ENCODE measurements around the gene C2.
"Not testable (repeated sequence)": the region's sequence is repeated elsewhere in the genome, so short reads cannot be mapped to it uniquely, and the experiment has no call there.

The C2 gene

DNA sequence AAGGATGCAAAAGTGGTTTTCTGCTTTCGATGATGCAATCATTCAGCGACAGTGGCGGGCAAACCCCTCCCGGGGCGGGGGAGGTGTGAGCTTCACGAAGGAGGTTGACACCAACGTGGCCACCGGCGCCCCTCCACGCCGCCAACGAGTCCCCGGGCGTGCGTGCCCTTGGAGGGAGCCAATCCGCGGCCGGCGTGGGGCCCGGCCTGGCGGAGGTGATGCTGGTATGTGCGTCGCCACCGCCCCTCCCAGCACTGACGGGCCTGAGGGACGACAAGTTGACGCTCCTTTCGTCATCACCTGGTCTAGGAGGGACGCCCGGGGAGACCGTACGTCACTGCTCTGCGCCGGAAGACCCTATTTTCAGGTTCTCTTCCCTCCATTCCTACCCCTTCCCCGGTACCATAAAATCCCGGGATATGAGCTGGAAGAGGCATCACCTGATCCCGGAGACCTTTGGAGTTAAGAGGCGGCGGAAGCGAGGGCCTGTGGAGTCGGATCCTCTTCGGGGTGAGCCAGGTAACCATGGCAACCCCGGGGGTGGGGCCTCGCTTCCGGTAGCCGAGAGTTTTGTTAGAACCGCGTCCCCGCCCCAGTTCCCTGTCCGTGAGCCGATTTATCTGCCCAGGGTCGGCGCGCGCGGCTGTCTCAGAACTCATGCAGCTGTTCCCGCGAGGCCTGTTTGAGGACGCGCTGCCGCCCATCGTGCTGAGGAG is 44.6 kb downstream of the C2 start, which contains the start of gene DXO:
Gene DXO (minus strand): TSS at position 146 of the 716 bp plus-strand sequence. CDS start 463 bp downstream, outside the sequence.
- Histone ChIP-seq H3K9ac (ENCODE audit: low read length in 5 of 5) (peak within 1 kb of the TSS; percentile 77 to 92 (median 80)), H3K27ac (ENCODE audit: low read depth, low read length) (peak within 1 kb of the TSS; percentile 94), H3K4me1 (ENCODE audit: control insufficient read depth in 5 of 5, insufficient read depth in 5 of 5, low read length in 5 of 5) (peaks cover 3 to 35% (median 27%) of the 10 kb centered on the region in 5 donors), H3K27me3 (ENCODE audit: control insufficient read depth in 5 of 5, insufficient read depth in 4 of 5, low read length in 5 of 5) (no peaks in the 10 kb centered on the region), H3K4me3 (ENCODE audit: low read depth in 1 of 5, low read length in 5 of 5) (peak within 1 kb of the TSS; percentile 85 to 96 (median 92)), H3K9me3 (ENCODE audit: control insufficient read depth in 5 of 5, low read length in 5 of 5) (no peaks in the 10 kb centered on the region), H3K36me3 (ENCODE audit: control insufficient read depth in 5 of 5, insufficient read depth in 5 of 5, low read length in 5 of 5) (peaks cover 0 to 37% (median 34%) of the 10 kb centered on the region in 5 donors)

DNA sequence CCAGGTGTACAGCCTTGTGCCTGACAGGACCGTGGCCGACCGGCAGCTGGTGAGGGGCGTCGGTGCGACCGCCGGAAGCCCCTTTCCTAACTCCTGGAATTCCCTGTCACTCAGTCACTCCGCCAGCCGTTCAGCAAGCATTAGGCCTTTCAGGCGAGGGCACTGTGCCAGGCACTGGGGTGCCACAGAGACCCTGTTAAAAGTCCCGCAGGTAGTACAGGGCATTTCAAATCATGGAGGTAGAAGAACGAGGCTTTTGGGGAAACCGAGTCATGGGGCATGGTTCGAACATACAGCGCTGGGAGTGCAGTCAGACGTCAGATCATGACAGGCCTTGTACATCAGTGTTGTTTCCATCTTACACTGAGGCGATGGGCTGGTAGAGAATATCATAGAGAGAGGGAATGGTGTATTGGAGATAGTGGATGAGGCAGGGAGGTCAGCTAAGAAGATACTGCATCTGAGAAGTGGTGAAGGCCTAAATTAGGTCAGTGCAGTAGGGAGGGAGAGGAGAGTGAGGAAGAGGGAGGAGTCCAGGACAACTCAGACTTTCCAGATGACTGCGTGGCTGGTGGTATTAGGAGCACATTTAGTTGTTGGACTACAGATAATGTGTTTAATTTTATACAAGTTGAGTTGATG is 45.3 kb downstream of the C2 start:
- no peaks in the 10 kb centered on the region for H3K27me3 ChIP-seq (ENCODE audit: control insufficient read depth in 5 of 5, insufficient read depth in 4 of 5, low read length in 5 of 5)
- H3K36me3 ChIP-seq (ENCODE audit: control insufficient read depth in 5 of 5, insufficient read depth in 5 of 5, low read length in 5 of 5) = peaks cover 0 to 30% (median 27%) of the 10 kb centered on the region in 5 donors
- peak overlapping the region; percentile 56 to 86 (median 78) for H3K9ac ChIP-seq (ENCODE audit: low read length in 5 of 5)
- no peaks in the 10 kb centered on the region for H3K9me3 ChIP-seq (ENCODE audit: control insufficient read depth in 5 of 5, low read length in 5 of 5)
- peak overlapping the region; percentile 94 for H3K27ac ChIP-seq (ENCODE audit: low read depth, low read length)
- peak overlapping the region; percentile 85 to 96 (median 92) for H3K4me3 ChIP-seq (ENCODE audit: low read depth in 1 of 5, low read length in 5 of 5)
- peaks cover 3 to 35% (median 27%) of the 10 kb centered on the region in 5 donors for H3K4me1 ChIP-seq (ENCODE audit: control insufficient read depth in 5 of 5, insufficient read depth in 5 of 5, low read length in 5 of 5)

DNA sequence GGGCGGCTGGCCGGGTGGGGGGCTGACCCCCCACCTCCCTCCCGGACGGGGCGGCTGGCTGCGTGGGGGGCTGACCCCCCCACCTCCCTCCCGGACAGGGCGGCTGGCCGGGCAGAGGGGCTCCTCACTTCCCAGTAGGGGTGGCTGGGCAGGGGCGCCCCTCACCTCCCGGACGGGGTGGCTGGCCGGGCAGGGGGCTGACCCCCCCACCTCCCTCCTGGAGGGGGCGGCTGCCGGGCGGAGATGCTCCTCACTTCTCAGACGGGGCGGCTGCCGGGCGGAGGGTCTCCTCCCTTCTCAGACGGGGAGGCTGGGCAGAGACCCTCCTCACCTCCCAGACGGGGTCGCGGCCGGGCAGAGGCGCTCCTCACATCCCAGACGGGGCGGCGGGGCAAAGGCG is 48.5 kb downstream of the C2 start:
- H3K27ac ChIP-seq (ENCODE audit: low read depth, low read length); H3K4me3 ChIP-seq (ENCODE audit: low read depth in 1 of 5, low read length in 5 of 5); H3K27me3 ChIP-seq (ENCODE audit: control insufficient read depth in 5 of 5, insufficient read depth in 4 of 5, low read length in 5 of 5); H3K9me3 ChIP-seq (ENCODE audit: control insufficient read depth in 5 of 5, low read length in 5 of 5); H3K9ac ChIP-seq (ENCODE audit: low read length in 5 of 5): not testable (repeated sequence)
- peaks cover 3 to 23% (median 17%) of the 10 kb centered on the region in 5 donors for H3K4me1 ChIP-seq (ENCODE audit: control insufficient read depth in 5 of 5, insufficient read depth in 5 of 5, low read length in 5 of 5)
- H3K36me3 ChIP-seq (ENCODE audit: control insufficient read depth in 5 of 5, insufficient read depth in 5 of 5, low read length in 5 of 5) = peaks cover 3 to 18% (median 14%) of the 10 kb centered on the region in 5 donors

DNA sequence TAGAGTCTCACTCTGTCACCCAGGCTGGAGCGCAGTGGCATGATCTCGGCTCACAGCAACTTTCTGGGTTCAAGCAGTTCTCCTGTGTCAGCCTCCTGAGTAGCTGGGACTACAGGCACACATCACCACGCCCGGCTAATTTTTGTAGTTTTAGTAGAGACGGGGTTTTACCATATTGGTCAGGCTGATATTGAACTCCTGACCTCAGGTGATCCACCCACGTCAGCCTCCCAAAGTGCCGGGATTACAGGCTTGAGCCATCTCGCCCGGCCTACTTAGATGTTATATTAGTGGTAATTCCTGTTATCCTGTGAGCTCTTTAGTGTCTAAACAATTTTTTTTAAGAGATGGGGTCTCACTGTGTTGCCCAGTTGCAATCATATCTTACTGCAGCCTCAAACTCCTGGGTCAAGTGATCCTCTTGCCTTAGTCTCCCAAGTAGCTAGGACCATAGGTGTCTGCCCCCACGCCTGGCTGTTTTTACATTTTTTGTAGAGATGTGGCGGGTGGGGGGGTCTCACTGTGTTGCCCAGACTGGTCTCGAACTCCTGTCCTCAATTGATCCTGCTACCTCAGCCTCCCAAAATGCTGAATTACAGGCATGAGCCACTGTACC is 50.4 kb downstream of the C2 start:
- Histone ChIP-seq H3K4me3 (ENCODE audit: low read depth in 1 of 5, low read length in 5 of 5) (no peak overlapping the region), H3K9me3 (ENCODE audit: control insufficient read depth in 5 of 5, low read length in 5 of 5) (no peaks in the 10 kb centered on the region), H3K36me3 (ENCODE audit: control insufficient read depth in 5 of 5, insufficient read depth in 5 of 5, low read length in 5 of 5) (peaks cover 3 to 18% (median 14%) of the 10 kb centered on the region in 5 donors), H3K27ac (ENCODE audit: low read depth, low read length) (no peak overlapping the region), H3K27me3 (ENCODE audit: control insufficient read depth in 5 of 5, insufficient read depth in 4 of 5, low read length in 5 of 5) (no peaks in the 10 kb centered on the region), H3K4me1 (ENCODE audit: control insufficient read depth in 5 of 5, insufficient read depth in 5 of 5, low read length in 5 of 5) (peaks cover 2 to 6% (median 5%) of the 10 kb centered on the region in 5 donors), H3K9ac (ENCODE audit: low read length in 5 of 5) (no peak overlapping the region)

DNA sequence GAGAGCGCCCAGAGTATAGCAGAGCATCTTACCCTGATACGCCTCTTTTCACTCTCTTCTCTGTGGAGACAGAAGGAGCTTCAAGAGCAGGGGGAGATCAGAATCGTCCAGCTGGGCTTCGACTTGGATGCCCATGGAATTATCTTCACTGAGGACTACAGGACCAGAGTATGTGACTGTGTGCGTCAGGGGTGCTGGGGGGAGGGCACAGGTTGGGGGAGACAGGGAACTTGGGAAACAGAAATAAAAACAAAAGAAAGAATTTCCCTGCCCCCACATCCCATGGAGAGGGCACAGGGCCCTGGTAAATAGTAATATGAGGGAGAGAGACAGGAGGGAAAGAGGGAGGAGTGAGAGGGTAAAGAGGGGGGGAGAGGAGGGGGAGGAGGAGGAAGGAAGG is 51.3 kb downstream of the C2 start:
- Histone ChIP-seq H3K27ac (ENCODE audit: low read depth, low read length) (no peak overlapping the region), H3K4me3 (ENCODE audit: low read depth in 1 of 5, low read length in 5 of 5) (no peak overlapping the region), H3K4me1 (ENCODE audit: control insufficient read depth in 5 of 5, insufficient read depth in 5 of 5, low read length in 5 of 5) (no peaks in the 10 kb centered on the region), H3K36me3 (ENCODE audit: control insufficient read depth in 5 of 5, insufficient read depth in 5 of 5, low read length in 5 of 5) (peaks cover 3 to 18% (median 14%) of the 10 kb centered on the region in 5 donors), H3K27me3 (ENCODE audit: control insufficient read depth in 5 of 5, insufficient read depth in 4 of 5, low read length in 5 of 5) (no peaks in the 10 kb centered on the region), H3K9ac (ENCODE audit: low read length in 5 of 5) (no peak overlapping the region), H3K9me3 (ENCODE audit: control insufficient read depth in 5 of 5, low read length in 5 of 5) (no peaks in the 10 kb centered on the region)

DNA sequence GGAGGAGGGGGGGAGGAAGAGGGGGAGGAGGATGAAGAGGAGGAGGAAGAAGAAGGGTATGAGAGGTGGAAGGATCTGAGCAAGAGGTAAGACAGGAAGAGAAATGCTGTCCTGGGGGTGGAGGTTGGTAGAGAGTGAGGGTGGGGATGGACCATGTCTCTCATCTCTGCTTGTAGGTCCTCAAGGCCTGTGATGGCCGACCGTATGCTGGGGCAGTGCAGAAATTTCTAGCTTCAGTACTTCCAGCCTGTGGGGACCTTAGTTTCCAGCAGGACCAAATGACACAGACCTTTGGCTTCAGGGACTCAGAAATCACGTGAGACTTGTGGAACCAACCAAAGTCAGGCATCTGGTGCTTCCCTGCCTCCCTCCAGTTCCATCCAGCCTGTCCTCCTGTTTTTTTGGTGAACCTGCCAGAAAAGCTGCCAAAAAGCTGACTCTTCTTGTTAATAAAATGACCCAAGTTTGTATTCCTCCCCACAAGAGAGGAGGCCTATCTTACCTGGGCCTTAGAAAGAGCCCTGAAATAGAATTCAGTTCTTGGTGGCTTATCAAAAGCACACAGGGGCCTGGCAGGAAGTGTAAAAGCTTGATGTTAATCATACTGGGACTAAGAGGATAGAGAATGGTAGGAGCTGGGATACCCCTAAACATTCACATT is 51.9 kb downstream of the C2 start:
- H3K27ac ChIP-seq (ENCODE audit: low read depth, low read length) = no peak overlapping the region
- no peak overlapping the region for H3K9ac ChIP-seq (ENCODE audit: low read length in 5 of 5)
- H3K9me3 ChIP-seq (ENCODE audit: control insufficient read depth in 5 of 5, low read length in 5 of 5) = no peaks in the 10 kb centered on the region
- H3K36me3 ChIP-seq (ENCODE audit: control insufficient read depth in 5 of 5, insufficient read depth in 5 of 5, low read length in 5 of 5) = peaks cover 3 to 17% (median 14%) of the 10 kb centered on the region in 5 donors
- H3K27me3 ChIP-seq (ENCODE audit: control insufficient read depth in 5 of 5, insufficient read depth in 4 of 5, low read length in 5 of 5) = no peaks in the 10 kb centered on the region
- H3K4me1 ChIP-seq (ENCODE audit: control insufficient read depth in 5 of 5, insufficient read depth in 5 of 5, low read length in 5 of 5) = no peaks in the 10 kb centered on the region
- no peak overlapping the region for H3K4me3 ChIP-seq (ENCODE audit: low read depth in 1 of 5, low read length in 5 of 5)

DNA sequence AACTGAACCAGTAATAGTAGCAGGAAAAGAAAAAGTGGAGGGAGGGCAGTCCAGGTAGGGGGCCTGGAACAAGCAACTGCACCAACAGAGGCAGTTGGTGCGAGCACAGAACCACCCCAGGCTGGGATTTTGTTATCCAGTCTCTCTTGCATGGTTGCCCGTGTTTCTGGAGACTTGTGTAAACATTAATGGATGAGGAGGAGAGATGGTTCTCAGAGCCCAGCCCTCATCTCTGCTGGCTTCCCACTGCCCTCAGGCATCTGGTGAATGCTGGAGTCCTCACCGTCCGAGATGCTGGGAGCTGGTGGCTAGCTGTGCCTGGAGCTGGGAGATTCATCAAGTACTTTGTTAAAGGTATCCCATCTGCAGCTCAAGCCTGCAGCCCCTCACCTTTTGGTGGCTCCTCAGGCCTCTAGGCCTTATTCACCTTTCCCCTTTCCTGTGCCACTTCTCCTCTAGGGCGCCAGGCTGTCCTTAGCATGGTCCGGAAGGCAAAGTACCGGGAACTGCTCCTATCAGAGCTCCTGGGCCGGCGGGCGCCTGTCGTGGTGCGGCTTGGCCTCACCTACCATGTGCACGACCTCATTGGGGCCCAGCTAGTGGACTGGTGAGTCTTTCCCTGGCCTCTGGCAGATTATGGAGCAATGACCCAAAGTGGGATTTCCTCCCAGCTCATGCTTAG is 52.8 kb downstream of the C2 start:
- not testable (repeated sequence) for H3K9me3 ChIP-seq (ENCODE audit: control insufficient read depth in 5 of 5, low read length in 5 of 5); H3K9ac ChIP-seq (ENCODE audit: low read length in 5 of 5); H3K4me1 ChIP-seq (ENCODE audit: control insufficient read depth in 5 of 5, insufficient read depth in 5 of 5, low read length in 5 of 5); H3K4me3 ChIP-seq (ENCODE audit: low read depth in 1 of 5, low read length in 5 of 5); H3K27ac ChIP-seq (ENCODE audit: low read depth, low read length); H3K27me3 ChIP-seq (ENCODE audit: control insufficient read depth in 5 of 5, insufficient read depth in 4 of 5, low read length in 5 of 5)
- peaks cover 3 to 16% (median 14%) of the 10 kb centered on the region in 5 donors for H3K36me3 ChIP-seq (ENCODE audit: control insufficient read depth in 5 of 5, insufficient read depth in 5 of 5, low read length in 5 of 5)

DNA sequence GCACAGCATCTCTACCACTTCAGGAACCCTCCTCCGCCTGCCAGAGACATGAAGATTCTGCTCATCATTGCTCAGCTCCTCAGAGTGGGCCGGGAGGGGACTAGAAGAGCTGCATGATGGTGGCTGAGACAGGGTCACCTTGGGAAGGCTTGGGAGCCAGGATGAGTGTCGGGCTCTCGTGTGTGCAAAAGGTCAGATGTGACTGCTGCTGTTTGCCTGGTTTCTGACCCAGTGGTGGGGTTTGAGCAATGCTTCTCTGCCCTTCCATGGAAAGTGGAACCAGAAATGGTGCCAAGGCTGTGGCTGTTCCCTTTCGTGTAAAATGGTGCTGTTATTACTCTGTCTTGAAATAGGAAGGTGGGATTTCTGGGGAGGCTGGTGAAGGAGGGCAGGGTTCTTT is 53.5 kb downstream of the C2 start:
- H3K27ac ChIP-seq (ENCODE audit: low read depth, low read length); H3K27me3 ChIP-seq (ENCODE audit: control insufficient read depth in 5 of 5, insufficient read depth in 4 of 5, low read length in 5 of 5); H3K9me3 ChIP-seq (ENCODE audit: control insufficient read depth in 5 of 5, low read length in 5 of 5); H3K4me3 ChIP-seq (ENCODE audit: low read depth in 1 of 5, low read length in 5 of 5); H3K4me1 ChIP-seq (ENCODE audit: control insufficient read depth in 5 of 5, insufficient read depth in 5 of 5, low read length in 5 of 5); H3K9ac ChIP-seq (ENCODE audit: low read length in 5 of 5): not testable (repeated sequence)
- H3K36me3 ChIP-seq (ENCODE audit: control insufficient read depth in 5 of 5, insufficient read depth in 5 of 5, low read length in 5 of 5) = peaks cover 3 to 16% (median 14%) of the 10 kb centered on the region in 5 donors

DNA sequence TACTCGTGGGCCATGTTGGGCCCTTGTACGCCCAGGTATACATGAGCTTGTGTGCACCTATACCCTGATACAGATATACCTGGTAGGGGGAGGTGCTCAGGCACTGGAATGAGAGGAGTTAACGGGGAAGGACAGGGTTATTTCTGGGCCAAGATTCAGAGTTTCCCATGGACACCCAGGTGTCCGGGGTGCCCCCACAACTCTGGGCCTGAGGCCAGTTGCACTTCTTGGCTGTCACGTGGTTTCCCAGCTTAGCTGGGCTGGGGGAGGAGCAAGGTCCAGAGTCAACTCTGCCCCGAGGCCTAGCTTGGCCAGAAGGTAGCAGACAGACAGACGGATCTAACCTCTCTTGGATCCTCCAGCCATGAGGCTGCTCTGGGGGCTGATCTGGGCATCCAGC is 54.2 kb downstream of the C2 start, which contains the start of gene C4A:
Gene C4A (plus strand): TSS at position 314 of the 400 bp plus-strand sequence. CDS start 51 bp downstream, at position 365.
- not testable (repeated sequence) for H3K27ac ChIP-seq (ENCODE audit: low read depth, low read length); H3K4me1 ChIP-seq (ENCODE audit: control insufficient read depth in 5 of 5, insufficient read depth in 5 of 5, low read length in 5 of 5); H3K4me3 ChIP-seq (ENCODE audit: low read depth in 1 of 5, low read length in 5 of 5); H3K9ac ChIP-seq (ENCODE audit: low read length in 5 of 5); H3K9me3 ChIP-seq (ENCODE audit: control insufficient read depth in 5 of 5, low read length in 5 of 5); H3K27me3 ChIP-seq (ENCODE audit: control insufficient read depth in 5 of 5, insufficient read depth in 4 of 5, low read length in 5 of 5)
- peaks cover 3 to 16% (median 14%) of the 10 kb centered on the region in 5 donors for H3K36me3 ChIP-seq (ENCODE audit: control insufficient read depth in 5 of 5, insufficient read depth in 5 of 5, low read length in 5 of 5)
